GM18502 (cell line): ENCODE results near the gene ZNF408.
"Not testable (repeated sequence)": the region's sequence is repeated elsewhere in the genome, so short reads cannot be mapped to it uniquely, and the experiment has no call there.

Source experiments
- ATAC-seq: cut with Tn5 transposase; IDR thresholded peaks from one replicate; pipeline ENCODE4 v1.9.1; 2021; ENCODE audit warnings: mild to moderate bottlenecking; ENCODE audit not compliant: unreplicated experiment, poor library complexity

The ZNF408 gene

GRCh38 chr11:46700241-46701077, at the start of gene ZNF408, which contains the start of gene ARHGAP1:
TSS of gene ZNF408 (plus strand) at chr11:46701031. CDS start at chr11:46701048, 17 bp downstream.
TSS of gene ARHGAP1 (minus strand) at chr11:46700619. CDS start at chr11:46696107, 4,512 bp downstream.
- peak; percentile 88 for ATAC-seq

- ATAC-seq: no peak
Observed at GRCh38 chr11:46655631-46656030, 45.2 kb upstream of the ZNF408 start.

GRCh38 chr11:46657186-46657585, 43.6 kb upstream of the ZNF408 start:
- ATAC-seq: no peak

GRCh38 chr11:46658259-46658658, 42.6 kb upstream of the ZNF408 start:
- ATAC-seq: no peak

GRCh38 chr11:46659908-46660307, 40.9 kb upstream of the ZNF408 start:
- ATAC-seq: no peak

GRCh38 chr11:46661836-46662235, 39.0 kb upstream of the ZNF408 start:
- ATAC-seq: no peak

GRCh38 chr11:46662366-46662765, 38.5 kb upstream of the ZNF408 start:
- ATAC-seq: no peak

- ATAC-seq: no peak
Observed at GRCh38 chr11:46663277-46663940, 37.4 kb upstream of the ZNF408 start.

GRCh38 chr11:46664612-46665011, 36.2 kb upstream of the ZNF408 start:
- no peak for ATAC-seq

- ATAC-seq: no peak
Observed at GRCh38 chr11:46665356-46665755, 35.5 kb upstream of the ZNF408 start.

- no peak for ATAC-seq
Observed at GRCh38 chr11:46666516-46666915, 34.3 kb upstream of the ZNF408 start.

GRCh38 chr11:46667043-46667481, 33.8 kb upstream of the ZNF408 start:
- no peak for ATAC-seq

GRCh38 chr11:46668480-46669085, 32.2 kb upstream of the ZNF408 start:
- no peak for ATAC-seq

GRCh38 chr11:46669711-46670139, 31.1 kb upstream of the ZNF408 start:
- ATAC-seq: no peak

- ATAC-seq: not testable (repeated sequence)
Observed at GRCh38 chr11:46670521-46670920, 30.3 kb upstream of the ZNF408 start.

GRCh38 chr11:46671958-46672315, 28.9 kb upstream of the ZNF408 start:
- no peak for ATAC-seq

- no peak for ATAC-seq
Observed at GRCh38 chr11:46672381-46672839, 28.4 kb upstream of the ZNF408 start.

GRCh38 chr11:46673713-46674462, 26.9 kb upstream of the ZNF408 start:
- no peak for ATAC-seq

- ATAC-seq: no peak
Observed at GRCh38 chr11:46674463-46675287, 26.2 kb upstream of the ZNF408 start.
